Measurements from ENCODE around the gene ARHGAP22. TPM values are rescaled to one million over a fixed set of nuclear protein-coding genes. Genes with fewer than 3 reads are reported as not detected.

Gene ARHGAP22
- total and polyA plus RNA-seq, 2 of the 4 experiments (the other 2 are of a cell fraction) = 28.3 to 30.2 TPM

GRCh38 chr10:48470115-48470892, 134.6 kb downstream of the ARHGAP22 start:
- no peaks in the 10 kb centered on the region; the same call in 1 of the 2 replicates for H4K20me1 ChIP-seq (ENCODE audit: insufficient read depth, low read length)
- H3K9me1 ChIP-seq (ENCODE audit: insufficient read depth, low read length) = peaks cover 10% of the 10 kb centered on the region; the same call in 1 of the 2 replicates
- H3K4me1 ChIP-seq (ENCODE audit: control insufficient read depth, insufficient read depth, low read length) = peaks cover 14% of the 10 kb centered on the region
- POLR2A ChIA-PET (ENCODE audit: unreplicated experiment) = no interaction called here
- intact Hi-C loops (cut with micrococcal nuclease) (no loop called here), in situ Hi-C loops (cut with MboI; ENCODE audit: low sequenced_read_pairs) (no loop called here), dilution Hi-C loops (cut with HindIII; ENCODE audit: low sequenced_read_pairs, unreplicated experiment) (no loop called here)
- H3K27me3 ChIP-seq (ENCODE audit: control insufficient read depth, insufficient read depth, low read length) = no peaks in the 10 kb centered on the region
- 0 out of 2 replicates have a peak overlapping the region, but pooled peaks have one; percentile 25 for H3K14ac ChIP-seq (replicated peaks; ENCODE audit: low read depth, low read length)
- no peaks in the 10 kb centered on the region for H3K9me3 ChIP-seq (ENCODE audit: control insufficient read depth, insufficient read depth, low read length)
- peak overlapping the region; percentile 19; the same call in 1 of the 2 replicates for H4K5ac ChIP-seq (ENCODE audit: low read depth, low read length)
- H3K36me3 ChIP-seq (ENCODE audit: control insufficient read depth, insufficient read depth, low read length) = no peaks in the 10 kb centered on the region
- no peak overlapping the region for H2BK20ac ChIP-seq (ENCODE audit: low read depth, low read length)
- CTCF ChIA-PET = interaction anchor here (1.3 kb wide), 1 partner anchor 12 kb away, joined by 4 read pairs; no protein-coding TSS in a partner anchor
- no peak overlapping the region; the same call in none of the 2 replicates for H3K23ac ChIP-seq (ENCODE audit: low read depth, low read length)
- no peak overlapping the region for H2AK9ac ChIP-seq (replicated peaks; ENCODE audit: low read depth, low read length, poor library complexity)
- peak overlapping the region in 1 of 2 experiments; percentile 45; a peak in 2 of 4 replicates for H4K8ac ChIP-seq (ENCODE audit: low read depth in 2 of 2, low read length in 2 of 2)
- WGBS, 2 experiments (ENCODE audit: extremely low coverage in 2 of 2, insufficient read length in 1 of 2) = no CpG with 5 or more reads among the region's 5 CpGs
- H3K4me3 ChIP-seq (ENCODE audit: insufficient read depth, low read depth, low read length) = no peak overlapping the region
- H3K9ac ChIP-seq (ENCODE audit: low read depth, low read length) = no peak overlapping the region
- no peak overlapping the region for H2BK15ac ChIP-seq (ENCODE audit: low read depth, low read length)
- no peak overlapping the region; the same call in 1 of the 2 replicates for H2AK5ac ChIP-seq (ENCODE audit: low read depth, low read length)
- H3K18ac ChIP-seq (ENCODE audit: low read depth, low read length) = peak overlapping the region; percentile 74
- BruUV-seq (replicated peaks) = no TSS peak
- H3K4me2 ChIP-seq (ENCODE audit: low read depth, low read length) = 0 out of 2 replicates have a peak overlapping the region, but pooled peaks have one; percentile 1
- DNase-seq = peak; percentile 12
- peak overlapping the region; percentile 39 for H4K91ac ChIP-seq (ENCODE audit: insufficient read depth, low read depth, low read length)
- peak; percentile 15; the same call in 1 of the 2 replicates for ATAC-seq (ENCODE audit: low read depth)
- peak overlapping the region; percentile 69 for H3K4ac ChIP-seq (ENCODE audit: low read depth, low read length)
- peak overlapping the region; percentile 16; the same call in 1 of the 2 replicates for H2BK120ac ChIP-seq (ENCODE audit: low read depth, low read length)
- H3K27ac ChIP-seq (ENCODE audit: insufficient read depth, low read length) = no peak overlapping the region
- no peak overlapping the region for H3K56ac ChIP-seq (ENCODE audit: extremely low read depth, insufficient read depth, low read length)
- H2BK5ac ChIP-seq (ENCODE audit: low read depth, low read length, poor library complexity, severe bottlenecking) = peak overlapping the region; percentile 21
- H2AFZ ChIP-seq (replicated peaks; ENCODE audit: low read length, poor library complexity) = peak overlapping the region; percentile 8
- peaks cover 15 to 60% of the 10 kb centered on the region in 2 experiments for H3K79me1 ChIP-seq (ENCODE audit: low read depth in 1 of 2, low read length in 2 of 2)
- TF ChIP-seq CHD1 (IDR thresholded peaks at IDR 0.05; ENCODE audit: low read depth, low read length) = no peak

Data from IMR-90 (cell line).